ENCODE results near the gene WDR7. TPM values are rescaled to one million over a fixed set of nuclear protein-coding genes. Genes with fewer than 3 reads are reported as not detected.

WDR7 gene
- total and polyA plus RNA-seq, 10 of the 15 experiments (the other 5 are each of a cell fraction or from before 2014, with no cell fraction given), result 2.8 to 16.5 (median 11.7) TPM

GRCh38 chr18:57057890-57058289 lies 406.7 kb downstream of the WDR7 start (continued):
- TF ChIP-seq YY1 (IDR thresholded peaks at IDR 0.05; ENCODE audit: low read depth, low read length) (0 out of 2 replicates have a peak, but pooled peaks have one; percentile 22), ZSCAN29 (IDR thresholded peaks at IDR 0.05) (no peak), ZBTB40 (IDR thresholded peaks at IDR 0.05; ENCODE audit: borderline replicate concordance) (no peak), CREB1 (IDR thresholded peaks at IDR 0.05; ENCODE audit: low read depth) (peak; percentile 46; the same call in 1 of the 2 replicates), BMI1 (IDR thresholded peaks at IDR 0.05; ENCODE audit: borderline replicate concordance) (peak; percentile 13; the same call in 1 of the 2 replicates), ZBED1 (IDR thresholded peaks at IDR 0.05; ENCODE audit: borderline replicate concordance) (peak; percentile 84; the same call in 1 of the 2 replicates), NKRF (conservative IDR thresholded peaks at IDR 0.05) (no peak), ZNF207 (IDR thresholded peaks at IDR 0.05; ENCODE audit: borderline replicate concordance) (no peak), RCOR1 (conservative IDR thresholded peaks at IDR 0.05; ENCODE audit: low read depth, low read length) (no peak), RELB (IDR thresholded peaks at IDR 0.05; ENCODE audit: low read depth) (no peak), MAX (IDR thresholded peaks at IDR 0.05; ENCODE audit: low read depth, low read length) (no peak), RELA (IDR thresholded peaks at IDR 0.05; ENCODE audit: borderline replicate concordance, partially characterized antibody) (peak; percentile 30), EP300 (IDR thresholded peaks at IDR 0.05; ENCODE audit: borderline replicate concordance in 1 of 2, control insufficient read depth in 1 of 2, low read depth in 2 of 2, low read length in 2 of 2) (peak in 1 of 2 experiments; percentile 44; a peak in 1 of 4 replicates), ZNF217 (IDR thresholded peaks at IDR 0.05) (0 out of 2 replicates have a peak, but pooled peaks have one; percentile 31), CBX5 (IDR thresholded peaks at IDR 0.05; ENCODE audit: low read depth) (no peak), DPF2 (IDR thresholded peaks at IDR 0.05) (peak; percentile 84), MEF2A (IDR thresholded peaks at IDR 0.05; ENCODE audit: insufficient read depth, low read depth, low read length) (no peak), SKIL (IDR thresholded peaks at IDR 0.05; ENCODE audit: low read depth, poor library complexity, severe bottlenecking) (peak; percentile 35), EZH2 (IDR thresholded peaks at IDR 0.05; ENCODE audit: borderline replicate concordance, control insufficient read depth, low read depth, low read length) (no peak), FOXM1 (IDR thresholded peaks at IDR 0.05; ENCODE audit: low read depth, low read length) (peak; percentile 72; the same call in 1 of the 2 replicates)
